IMR-90 (cell line): ENCODE data around the gene FAM217B. TPM values are rescaled to one million over a fixed set of nuclear protein-coding genes. Genes with fewer than 3 reads are reported as not detected.

Experiments
- ATAC-seq: fragments of 200-7000 bp; cut with Tn5 transposase; 2 replicates; pipeline ENCODE4 v1.9.1; 2020; ENCODE audit warnings: low read depth, mild to moderate bottlenecking, moderate library complexity
- BruUV-seq: library from RNA; stranded (reverse); fragments of 400-500 nt; replicated peaks from 2 replicates; lab custom pipeline; 2021; lab: Mats Ljungman, UMichigan
- CTCF ChIA-PET: fragments of 300-600 bp; formaldehyde crosslinking; extraction: SDS; loops from one replicate; lab custom pipeline; 2021; ENCODE audit warnings: antibody characterized with exemption; lab: Yijun Ruan, JAX
- POLR2A ChIA-PET: fragments of 300-600 bp; sonication (Branson Sonifier 250); formaldehyde crosslinking; loops from one replicate; lab custom pipeline; 2022; ENCODE audit warnings: antibody characterized with exemption; ENCODE audit not compliant: unreplicated experiment; lab: Charles Lee
- DNase-seq: peaks from one replicate; pipeline ENCODE4 v3.0.0; 2013
- H2AFZ ChIP-seq: replicated peaks from 2 replicates; pipeline ENCODE3; 2013; ENCODE audit warnings: low read length, mild to moderate bottlenecking; ENCODE audit not compliant: poor library complexity
- H2AK5ac ChIP-seq: 2 replicates; pipeline ENCODE4 v1.6.1; 2013; ENCODE audit warnings: low read depth, low read length, inconsistent platforms
- H2AK9ac ChIP-seq: replicated peaks from 2 replicates; pipeline ENCODE3; 2013; ENCODE audit warnings: mild to moderate bottlenecking, low read depth, low read length, moderate library complexity; ENCODE audit not compliant: poor library complexity
- H2BK120ac ChIP-seq: 2 replicates; pipeline ENCODE4 v1.6.1; 2013; ENCODE audit warnings: low read depth, low read length, inconsistent platforms
- H2BK15ac ChIP-seq: 3 replicates; pipeline ENCODE4 v1.6.1; 2013; ENCODE audit warnings: low read depth, low read length, inconsistent platforms
- H2BK20ac ChIP-seq: 2 replicates; pipeline ENCODE4 v1.6.1; 2013; ENCODE audit warnings: low read depth, mild to moderate bottlenecking, inconsistent platforms, low read length, moderate library complexity
- H2BK5ac ChIP-seq: 2 replicates; pipeline ENCODE4 v1.6.1; 2013; ENCODE audit warnings: mild to moderate bottlenecking, low read depth, low read length, inconsistent platforms; ENCODE audit not compliant: poor library complexity, severe bottlenecking
- H3K14ac ChIP-seq: replicated peaks from 2 replicates; pipeline ENCODE4 v1.6.1; 2013; ENCODE audit warnings: low read depth, low read length, inconsistent platforms
- H3K18ac ChIP-seq: 2 replicates; pipeline ENCODE4 v1.6.1; 2013; ENCODE audit warnings: low read depth, low read length, control low read depth
- H3K23ac ChIP-seq: 2 replicates; pipeline ENCODE4 v1.6.1; 2013; ENCODE audit warnings: low read depth, low read length, inconsistent platforms
- H3K27ac ChIP-seq: 2 replicates; pipeline ENCODE4 v1.5.1; 2013; ENCODE audit warnings: mild to moderate bottlenecking, control low read depth, low read length; ENCODE audit not compliant: insufficient read depth
- H3K27me3 ChIP-seq: 2 replicates; pipeline ENCODE4 v1.6.1; 2013; ENCODE audit warnings: low read length; ENCODE audit not compliant: control insufficient read depth, insufficient read depth
- H3K36me3 ChIP-seq: 2 replicates; pipeline ENCODE4 v1.6.1; 2013; ENCODE audit warnings: low read length, mixed read lengths; ENCODE audit not compliant: control insufficient read depth, insufficient read depth
- H3K4ac ChIP-seq: 2 replicates; pipeline ENCODE4 v1.6.1; 2013; ENCODE audit warnings: low read depth, low read length, inconsistent platforms
- H3K4me1 ChIP-seq: 2 replicates; pipeline ENCODE4 v1.6.1; 2013; ENCODE audit warnings: low read length, mixed read lengths; ENCODE audit not compliant: control insufficient read depth, insufficient read depth
- H3K4me2 ChIP-seq: 2 replicates; pipeline ENCODE4 v1.6.1; 2013; ENCODE audit warnings: low read depth, mild to moderate bottlenecking, control low read depth, low read length, moderate library complexity
- H3K4me3 ChIP-seq: 2 replicates; pipeline ENCODE4 v1.5.1; 2013; ENCODE audit warnings: low read depth, mild to moderate bottlenecking, control low read depth, low read length, moderate library complexity; ENCODE audit not compliant: insufficient read depth
- H3K56ac ChIP-seq: 2 replicates; pipeline ENCODE4 v1.6.1; 2013; ENCODE audit warnings: low read length, inconsistent platforms; ENCODE audit not compliant: insufficient read depth; ENCODE audit errors: extremely low read depth
- H3K79me1 ChIP-seq, 2 experiments: 2 replicates each; pipeline ENCODE4 v1.6.1; 2013; ENCODE audit warnings: low read length in 2 of 2, inconsistent platforms in 1 of 2, low read depth in 1 of 2
- H3K9ac ChIP-seq: 2 replicates; pipeline ENCODE4 v1.6.1; 2013; ENCODE audit warnings: low read depth, low read length, control low read depth
- H3K9me1 ChIP-seq: 2 replicates; pipeline ENCODE4 v1.6.1; 2013; ENCODE audit warnings: low read length, inconsistent platforms; ENCODE audit not compliant: insufficient read depth
- H3K9me3 ChIP-seq: 2 replicates; pipeline ENCODE4 v1.6.1; 2013; ENCODE audit warnings: low read length; ENCODE audit not compliant: control insufficient read depth, insufficient read depth
- H4K20me1 ChIP-seq: 2 replicates; pipeline ENCODE4 v1.6.1; 2013; ENCODE audit warnings: low read length, inconsistent platforms; ENCODE audit not compliant: insufficient read depth
- H4K5ac ChIP-seq: 2 replicates; pipeline ENCODE4 v1.6.1; 2013; ENCODE audit warnings: mild to moderate bottlenecking, low read depth, low read length, control low read depth
- H4K8ac ChIP-seq, 2 experiments: 2 replicates each; pipeline ENCODE4 v1.6.1; 2013; ENCODE audit warnings: low read depth in 2 of 2, low read length in 2 of 2, control low read depth in 1 of 2, inconsistent platforms in 1 of 2
- H4K91ac ChIP-seq: 2 replicates; pipeline ENCODE4 v1.6.1; 2013; ENCODE audit warnings: low read depth, low read length, inconsistent platforms; ENCODE audit not compliant: insufficient read depth
- BHLHE40 ChIP-seq: fragments of 150-350 bp; IDR thresholded peaks from 2 replicates; pipeline ENCODE4 v1.6.1; 2016; ENCODE audit warnings: mild to moderate bottlenecking, low read depth, low read length
- CEBPB ChIP-seq: IDR thresholded peaks from 2 replicates; pipeline ENCODE4 v1.6.1; 2012; ENCODE audit warnings: low read depth, low read length, improper control_type of control experiment
- CHD1 ChIP-seq: IDR thresholded peaks from 2 replicates; pipeline ENCODE4 v1.6.1; 2012; ENCODE audit warnings: low read depth, low read length, improper control_type of control experiment
- CTCF ChIP-seq: conservative IDR thresholded peaks from 2 replicates; pipeline ENCODE4 v1.5.1; 2012; ENCODE audit warnings: mild to moderate bottlenecking, low read depth, low read length, improper control_type of control experiment
- ELK1 ChIP-seq: fragments of 150-350 bp; IDR thresholded peaks from 2 replicates; pipeline ENCODE4 v1.6.1; 2016; ENCODE audit warnings: low read depth, mild to moderate bottlenecking, low read length, moderate library complexity, borderline replicate concordance
- FOS ChIP-seq: fragments of 150-350 bp; IDR thresholded peaks from 2 replicates; pipeline ENCODE4 v1.6.1; 2016; ENCODE audit warnings: low read depth, low read length
- MAFK ChIP-seq: IDR thresholded peaks from 2 replicates; pipeline ENCODE4 v1.6.1; 2012; ENCODE audit warnings: low read depth, low read length, improper control_type of control experiment
- MAZ ChIP-seq: IDR thresholded peaks from 2 replicates; pipeline ENCODE4 v1.6.1; 2012; ENCODE audit warnings: low read depth, mild to moderate bottlenecking, low read length, improper control_type of control experiment, moderate library complexity, borderline replicate concordance
- MXI1 ChIP-seq: IDR thresholded peaks from 2 replicates; pipeline ENCODE4 v1.6.1; 2012; ENCODE audit warnings: low read depth, mild to moderate bottlenecking, low read length, moderate library complexity, borderline replicate concordance
- NFE2L2 ChIP-seq: fragments of 150-350 bp; IDR thresholded peaks from 2 replicates; pipeline ENCODE4 v1.6.1; 2016; ENCODE audit warnings: low read depth, mild to moderate bottlenecking, low read length
- POLR2A ChIP-seq: IDR thresholded peaks from 2 replicates; pipeline ENCODE4 v1.6.1; 2012; ENCODE audit warnings: mild to moderate bottlenecking, low read depth, low read length
- RAD21 ChIP-seq: IDR thresholded peaks from 2 replicates; pipeline ENCODE4 v1.6.1; 2012; ENCODE audit warnings: low read length, improper control_type of control experiment
- RCOR1 ChIP-seq: IDR thresholded peaks from 2 replicates; pipeline ENCODE4 v1.6.1; 2012; ENCODE audit warnings: mild to moderate bottlenecking, low read length, improper control_type of control experiment; ENCODE audit not compliant: insufficient replicate concordance
- RFX5 ChIP-seq: IDR thresholded peaks from 2 replicates; pipeline ENCODE4 v1.8.0; 2012; ENCODE audit warnings: low read depth, mild to moderate bottlenecking, low read length, moderate library complexity
- SMC3 ChIP-seq: fragments of 150-350 bp; IDR thresholded peaks from 2 replicates; pipeline ENCODE4 v1.6.1; 2016; ENCODE audit warnings: low read depth, mild to moderate bottlenecking, antibody characterized with exemption, low read length, moderate library complexity
- USF2 ChIP-seq: fragments of 150-350 bp; IDR thresholded peaks from 2 replicates; pipeline ENCODE4 v1.6.1; 2017; ENCODE audit warnings: mild to moderate bottlenecking, antibody characterized with exemption, low read length, low read depth
- WGBS, 2 experiments: methylation state at CpG; one replicate each; pipeline versions ENCODE4 v1.1.5 to v1.1.7; 2013; ENCODE audit warnings: missing lambda C conversion rate in 2 of 2; ENCODE audit not compliant: insufficient read length in 1 of 2; ENCODE audit errors: extremely low coverage in 2 of 2; 5-methylcytosine and 5-hydroxymethylcytosine counted together
- dilution Hi-C: fragments of 300-500 bp; cut with HindIII; formaldehyde crosslinking; loops from one replicate; pipeline ENCODE4 v1.14.3; 2018; ENCODE audit warnings: low sequenced_read_pairs; ENCODE audit not compliant: unreplicated experiment
- in situ Hi-C: fragments of 300-500 bp; cut with MboI; formaldehyde crosslinking; loops from 3 replicates; pipeline ENCODE4 v1.14.3; 2019; ENCODE audit warnings: low sequenced_read_pairs, inconsistent platforms, mixed read lengths
- intact Hi-C: fragments of 100-400 bp; cut with micrococcal nuclease; formaldehyde crosslinking; loops from 2 replicates; pipeline ENCODE4 v1.10.0; 2022
- polyA plus RNA-seq, 3 experiments: library from polyadenylated mRNA; depleted of rRNA; stranded (reverse); fragments of >200 nt; gene quantifications; 2 replicates each; pipeline ENCODE4 v1.2.3, GENCODE V29; 2012; ENCODE audit warnings: low replicate concordance in 1 of 3
- total RNA-seq: library from RNA; depleted of rRNA; stranded (reverse); fragments of >200 nt; gene quantifications from 2 replicates; pipeline ENCODE4 v1.2.3, GENCODE V29; 2012

FAM217B gene
- total and polyA plus RNA-seq, 2 of the 4 experiments (the other 2 are of a cell fraction): 3.0 to 3.9 TPM

GRCh38 chr20:59954718-59955117 lies 14.5 kb downstream of the FAM217B start:
- no peak overlapping the region for H4K8ac ChIP-seq
- H2AK9ac ChIP-seq: peak overlapping the region; percentile 26
- H2BK120ac ChIP-seq: no peak overlapping the region
- H2BK15ac ChIP-seq: no peak overlapping the region
- H3K4me2 ChIP-seq: no peak overlapping the region
- no peak overlapping the region for H2BK20ac ChIP-seq
- H3K23ac ChIP-seq: no peak overlapping the region
- no peaks in the 10 kb centered on the region for H3K9me1 ChIP-seq
- no peak overlapping the region for H3K18ac ChIP-seq
- in situ Hi-C loops (no loop called here), dilution Hi-C loops (no loop called here), intact Hi-C loops (no loop called here)
- ChIA-PET CTCF (interaction anchor here (1.0 to 1.8 kb wide), 2 partner anchors 18 to 171 kb away, joined by 3 to 7 read pairs; no protein-coding TSS in a partner anchor), POLR2A (no interaction called here)
- peaks cover 7% of the 10 kb centered on the region for H3K27me3 ChIP-seq
- no peaks in the 10 kb centered on the region for H3K79me1 ChIP-seq
- DNase-seq (no peak), ATAC-seq (no peak)
- no CpG with 5 or more reads among the region's 4 CpGs for WGBS, 2 experiments
- no peaks in the 10 kb centered on the region for H3K36me3 ChIP-seq
- no peak overlapping the region for H3K14ac ChIP-seq
- H2AFZ ChIP-seq: no peak overlapping the region
- no peaks in the 10 kb centered on the region for H3K9me3 ChIP-seq
- BruUV-seq: no TSS peak
- no peak overlapping the region for H3K4ac ChIP-seq
- no peak overlapping the region for H2AK5ac ChIP-seq
- no peaks in the 10 kb centered on the region for H3K4me1 ChIP-seq
- no peak overlapping the region for H3K27ac ChIP-seq
- TF ChIP-seq CHD1 (no peak), ELK1 (no peak), FOS (no peak), RFX5 (no peak), CTCF (no peak), POLR2A (no peak), MXI1 (no peak), USF2 (no peak), MAFK (no peak), RCOR1 (no peak), SMC3 (no peak), NFE2L2 (no peak), RAD21 (no peak), MAZ (no peak), CEBPB (no peak), BHLHE40 (no peak)
- H4K91ac ChIP-seq: no peak overlapping the region
- no peak overlapping the region for H4K5ac ChIP-seq
- no peak overlapping the region for H3K9ac ChIP-seq
- H3K4me3 ChIP-seq: no peak overlapping the region
- H2BK5ac ChIP-seq: no peak overlapping the region
- no peaks in the 10 kb centered on the region for H4K20me1 ChIP-seq
- no peak overlapping the region for H3K56ac ChIP-seq
